ENCODE results near the gene ZNF827. TPM values are rescaled to one million over a fixed set of nuclear protein-coding genes. Genes with fewer than 3 reads are reported as not detected.

The ZNF827 gene
- total and polyA plus RNA-seq, 9 of the 15 experiments (the other 6 are each of a cell fraction or from before 2014, with no cell fraction given) = 0.07 to 0.40 TPM; not detected in 7

- no peaks in the 10 kb centered on the region for H3K9me3 ChIP-seq (replicated peaks; ENCODE audit: control insufficient read depth, insufficient read depth, low read depth, low read length)
- CTCF ChIA-PET (ENCODE audit: low intra/inter-chr PET ratio) = no interaction called here
- DNase-seq (ENCODE audit: extremely low read depth in 1 of 4, low spot score in 3 of 4) (no peak), FAIRE-seq (no peak), ATAC-seq (no peak)
- intact Hi-C loops (cut with micrococcal nuclease) (no loop called here), in situ Hi-C loops (cut with MboI) (no loop called here)
- peaks cover 0 to 13% of the 10 kb centered on the region in 2 experiments; a peak in 2 of 5 replicates for H3K4me1 ChIP-seq (replicated peaks in 1 of 2; ENCODE audit: control insufficient read depth in 2 of 2, insufficient read depth in 2 of 2, low read length in 2 of 2)
- no peak overlapping the region for H3K9ac ChIP-seq (ENCODE audit: insufficient read depth in 1 of 2, low read depth in 2 of 2, low read length in 2 of 2)
- no TSS peak for BruUV-seq (replicated peaks)
- H3K27ac ChIP-seq (ENCODE audit: extremely low read depth, low read depth, low read length) = no peak overlapping the region
- H3K9me1 ChIP-seq (ENCODE audit: control insufficient read depth, insufficient read depth, low read length) = no peaks in the 10 kb centered on the region
- H3K4me2 ChIP-seq (ENCODE audit: insufficient read depth, low read length) = no peak overlapping the region
- H3K36me3 ChIP-seq (ENCODE audit: control insufficient read depth, insufficient read depth, low read length) = no peaks in the 10 kb centered on the region
- H4K20me1 ChIP-seq (replicated peaks; ENCODE audit: control insufficient read depth, insufficient read depth, low read length) = 0 out of 2 replicates have a peak, but pooled peaks cover 3% of the 10 kb centered on the region
- POLR2A ChIA-PET = no interaction called here
- H2AFZ ChIP-seq (ENCODE audit: low read depth, low read length) = no peak overlapping the region
- no peaks in the 10 kb centered on the region for H3K79me2 ChIP-seq (ENCODE audit: control insufficient read depth, insufficient read depth, low read length)
- TF ChIP-seq, protein P1, sequence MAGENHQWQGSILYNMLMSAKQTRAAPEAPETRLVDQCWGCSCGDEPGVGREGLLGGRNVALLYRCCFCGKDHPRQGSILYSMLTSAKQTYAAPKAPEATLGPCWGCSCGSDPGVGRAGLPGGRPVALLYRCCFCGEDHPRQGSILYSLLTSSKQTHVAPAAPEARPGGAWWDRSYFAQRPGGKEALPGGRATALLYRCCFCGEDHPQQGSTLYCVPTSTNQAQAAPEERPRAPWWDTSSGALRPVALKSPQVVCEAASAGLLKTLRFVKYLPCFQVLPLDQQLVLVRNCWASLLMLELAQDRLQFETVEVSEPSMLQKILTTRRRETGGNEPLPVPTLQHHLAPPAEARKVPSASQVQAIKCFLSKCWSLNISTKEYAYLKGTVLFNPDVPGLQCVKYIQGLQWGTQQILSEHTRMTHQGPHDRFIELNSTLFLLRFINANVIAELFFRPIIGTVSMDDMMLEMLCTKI (IDR thresholded peaks at IDR 0.05; ENCODE audit: partially characterized antibody) = no peak
- TF ChIP-seq HDAC3 (IDR thresholded peaks at IDR 0.05; ENCODE audit: borderline replicate concordance, partially characterized antibody) (no peak), ZNF77 (CRISPR knock-in tag; IDR thresholded peaks at IDR 0.05) (no peak), E2F3 (CRISPR knock-in tag; IDR thresholded peaks at IDR 0.05) (no peak), SMAD3 (CRISPR knock-in tag; conservative IDR thresholded peaks at IDR 0.05) (no peak), MAFK (IDR thresholded peaks at IDR 0.05; ENCODE audit: low read length) (no peak), NR4A1 (CRISPR knock-in tag; IDR thresholded peaks at IDR 0.05) (no peak), NR4A1 (tag; IDR thresholded peaks at IDR 0.05) (no peak)
- TF ChIP-seq, protein P2, sequence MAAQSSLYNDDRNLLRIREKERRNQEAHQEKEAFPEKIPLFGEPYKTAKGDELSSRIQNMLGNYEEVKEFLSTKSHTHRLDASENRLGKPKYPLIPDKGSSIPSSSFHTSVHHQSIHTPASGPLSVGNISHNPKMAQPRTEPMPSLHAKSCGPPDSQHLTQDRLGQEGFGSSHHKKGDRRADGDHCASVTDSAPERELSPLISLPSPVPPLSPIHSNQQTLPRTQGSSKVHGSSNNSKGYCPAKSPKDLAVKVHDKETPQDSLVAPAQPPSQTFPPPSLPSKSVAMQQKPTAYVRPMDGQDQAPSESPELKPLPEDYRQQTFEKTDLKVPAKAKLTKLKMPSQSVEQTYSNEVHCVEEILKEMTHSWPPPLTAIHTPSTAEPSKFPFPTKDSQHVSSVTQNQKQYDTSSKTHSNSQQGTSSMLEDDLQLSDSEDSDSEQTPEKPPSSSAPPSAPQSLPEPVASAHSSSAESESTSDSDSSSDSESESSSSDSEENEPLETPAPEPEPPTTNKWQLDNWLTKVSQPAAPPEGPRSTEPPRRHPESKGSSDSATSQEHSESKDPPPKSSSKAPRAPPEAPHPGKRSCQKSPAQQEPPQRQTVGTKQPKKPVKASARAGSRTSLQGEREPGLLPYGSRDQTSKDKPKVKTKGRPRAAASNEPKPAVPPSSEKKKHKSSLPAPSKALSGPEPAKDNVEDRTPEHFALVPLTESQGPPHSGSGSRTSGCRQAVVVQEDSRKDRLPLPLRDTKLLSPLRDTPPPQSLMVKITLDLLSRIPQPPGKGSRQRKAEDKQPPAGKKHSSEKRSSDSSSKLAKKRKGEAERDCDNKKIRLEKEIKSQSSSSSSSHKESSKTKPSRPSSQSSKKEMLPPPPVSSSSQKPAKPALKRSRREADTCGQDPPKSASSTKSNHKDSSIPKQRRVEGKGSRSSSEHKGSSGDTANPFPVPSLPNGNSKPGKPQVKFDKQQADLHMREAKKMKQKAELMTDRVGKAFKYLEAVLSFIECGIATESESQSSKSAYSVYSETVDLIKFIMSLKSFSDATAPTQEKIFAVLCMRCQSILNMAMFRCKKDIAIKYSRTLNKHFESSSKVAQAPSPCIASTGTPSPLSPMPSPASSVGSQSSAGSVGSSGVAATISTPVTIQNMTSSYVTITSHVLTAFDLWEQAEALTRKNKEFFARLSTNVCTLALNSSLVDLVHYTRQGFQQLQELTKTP (IDR thresholded peaks at IDR 0.05; ENCODE audit: low read depth in 1 of 2, partially characterized antibody in 2 of 2) = no peak
- TF ChIP-seq, protein P3, sequence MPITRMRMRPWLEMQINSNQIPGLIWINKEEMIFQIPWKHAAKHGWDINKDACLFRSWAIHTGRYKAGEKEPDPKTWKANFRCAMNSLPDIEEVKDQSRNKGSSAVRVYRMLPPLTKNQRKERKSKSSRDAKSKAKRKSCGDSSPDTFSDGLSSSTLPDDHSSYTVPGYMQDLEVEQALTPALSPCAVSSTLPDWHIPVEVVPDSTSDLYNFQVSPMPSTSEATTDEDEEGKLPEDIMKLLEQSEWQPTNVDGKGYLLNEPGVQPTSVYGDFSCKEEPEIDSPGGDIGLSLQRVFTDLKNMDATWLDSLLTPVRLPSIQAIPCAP (CRISPR knock-in tag; IDR thresholded peaks at IDR 0.05; ENCODE audit: borderline replicate concordance) = no peak
- H3K4me3 ChIP-seq = no peak overlapping the region
- H3K27me3 ChIP-seq (ENCODE audit: control insufficient read depth in 2 of 2, insufficient read depth in 2 of 2, low read length in 2 of 2) = peaks cover 6 to 17% of the 10 kb centered on the region in 2 experiments; a peak in 4 of 5 replicates
- WGBS (ENCODE audit: insufficient coverage, low coverage, missing lambda C conversion rate) = 0% methylated on average over 2 of the region's 2 CpGs
These were observed 5.5 kb downstream of the ZNF827 start for GRCh38 chr4:145933134-145933533.

All from K562 (cell line).